ELR (cell line): ENCODE measurements around the gene PLXNA2.
A peak's percentile ranks its signal among the peaks of the same experiment; 100 is the strongest.

ENCODE experiments used
- DNase-seq: peaks from one replicate; pipeline ENCODE4 v3.0.0-alpha.2; 2015; ENCODE audit warnings: low read depth

The PLXNA2 gene

DNA sequence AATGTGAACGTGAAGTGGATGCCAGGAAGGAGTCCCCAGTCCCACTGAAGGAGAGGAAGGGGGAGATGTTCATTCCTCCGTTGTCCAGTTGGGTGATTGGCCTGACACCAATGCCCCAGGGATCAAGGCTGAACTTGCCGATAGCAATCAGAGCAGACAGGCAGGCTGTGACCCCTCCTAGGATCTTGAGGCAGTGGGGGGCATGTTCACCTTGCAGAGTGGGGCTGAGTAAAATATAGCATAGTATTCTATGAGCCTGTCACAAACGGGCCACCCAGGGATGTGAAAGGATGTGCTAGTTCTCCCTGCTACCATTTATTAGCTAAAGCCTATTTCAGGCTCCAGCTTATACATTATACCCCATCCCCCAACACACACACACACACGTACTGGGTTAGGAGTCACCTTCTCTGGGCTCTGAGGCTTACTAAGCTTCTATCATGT, 252.6 kb downstream of the PLXNA2 start:
- no peak for DNase-seq

DNA sequence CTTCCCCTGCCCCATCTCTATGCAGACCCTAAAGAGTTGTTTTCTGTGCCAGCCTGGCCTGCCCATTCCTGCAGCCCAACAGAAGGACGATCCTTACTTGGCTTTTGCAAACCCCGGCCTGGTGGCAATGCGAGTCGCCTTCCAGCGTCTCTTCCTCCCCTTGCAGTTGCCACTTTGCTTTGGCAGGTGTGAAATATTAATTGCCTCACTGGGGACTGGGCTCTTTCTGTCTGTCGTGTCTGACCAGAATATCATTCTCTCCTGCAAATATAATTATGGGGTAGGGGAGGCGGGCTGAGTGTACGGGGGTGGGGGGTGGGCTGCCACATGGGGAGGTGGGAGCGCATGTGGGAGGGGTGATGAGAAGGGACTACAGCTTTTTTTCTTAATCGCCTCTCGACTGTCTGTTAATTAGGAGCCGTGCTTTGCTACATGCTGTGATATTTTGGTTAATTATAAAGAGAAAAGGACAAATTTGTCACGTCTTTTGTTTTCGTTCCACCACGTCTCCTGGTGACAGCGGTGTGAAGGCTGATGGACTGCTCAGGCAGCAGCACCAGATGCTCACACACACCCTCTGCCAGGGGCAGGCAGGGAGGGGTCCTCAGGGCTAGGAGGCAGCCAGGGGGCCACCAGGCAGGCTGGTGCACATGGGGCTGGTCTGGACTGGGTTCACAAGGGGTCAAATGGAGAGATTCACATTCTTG, 253.2 kb downstream of the PLXNA2 start:
- DNase-seq = no peak

DNA sequence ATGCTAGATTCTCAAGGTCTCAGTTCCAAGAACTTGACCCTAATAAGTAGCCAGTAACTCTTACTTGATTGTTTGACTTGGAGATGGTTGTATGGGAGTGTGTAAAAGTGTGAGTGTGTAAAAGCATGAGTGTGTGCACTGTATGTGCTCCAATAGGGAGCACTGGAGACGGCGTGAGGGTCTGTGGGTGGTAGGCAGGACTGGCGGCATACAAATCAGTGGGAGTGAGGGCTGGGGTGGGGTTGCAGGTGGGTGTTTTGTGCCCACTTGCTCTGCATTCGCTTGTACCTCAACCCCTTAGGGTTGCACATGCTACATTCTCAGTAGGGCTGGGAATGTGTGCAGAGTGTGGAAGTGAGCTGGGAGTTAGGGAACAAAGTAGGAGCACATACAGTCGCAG, 253.7 kb downstream of the PLXNA2 start:
- DNase-seq = no peak

DNA sequence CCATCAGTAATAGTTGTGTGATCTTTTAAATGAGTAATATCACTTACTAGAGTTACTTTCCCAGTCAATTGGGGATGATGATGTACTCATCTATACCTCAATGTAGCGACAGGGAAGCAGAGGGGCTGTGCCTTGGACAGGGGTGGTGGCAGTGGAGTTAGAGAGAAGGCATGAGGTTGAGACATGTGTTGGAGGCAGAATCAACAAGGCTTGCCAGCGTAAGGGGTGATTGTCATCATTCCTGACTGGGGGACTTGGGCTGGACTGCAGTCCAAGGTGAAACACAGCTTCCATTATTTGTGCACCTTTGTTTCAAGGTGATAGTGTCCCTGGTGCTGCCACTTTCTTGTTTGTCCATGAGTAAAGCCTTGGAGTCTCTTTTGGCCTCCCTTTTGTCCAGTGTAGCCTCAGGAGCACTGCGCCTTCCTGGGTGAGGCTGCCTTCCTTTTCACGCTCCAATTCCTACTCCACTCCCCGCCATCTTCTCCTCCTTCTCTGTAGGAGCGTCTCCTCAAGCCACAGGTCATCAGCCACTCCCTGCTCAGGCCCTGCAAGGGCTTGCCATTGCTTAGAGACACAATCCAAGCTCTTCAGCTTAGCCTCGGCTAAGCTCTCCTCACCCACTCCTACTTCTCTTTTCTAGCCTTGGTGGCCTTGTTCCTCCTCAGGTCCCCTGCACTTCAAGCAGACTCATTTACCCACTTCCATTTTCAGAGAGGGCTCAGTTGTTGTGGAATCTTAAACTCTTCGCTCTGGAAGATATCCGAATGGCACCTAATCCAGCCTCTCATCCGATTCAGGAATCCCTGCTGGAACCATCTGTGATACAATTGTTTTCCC, 255.6 kb downstream of the PLXNA2 start:
- no peak for DNase-seq

DNA sequence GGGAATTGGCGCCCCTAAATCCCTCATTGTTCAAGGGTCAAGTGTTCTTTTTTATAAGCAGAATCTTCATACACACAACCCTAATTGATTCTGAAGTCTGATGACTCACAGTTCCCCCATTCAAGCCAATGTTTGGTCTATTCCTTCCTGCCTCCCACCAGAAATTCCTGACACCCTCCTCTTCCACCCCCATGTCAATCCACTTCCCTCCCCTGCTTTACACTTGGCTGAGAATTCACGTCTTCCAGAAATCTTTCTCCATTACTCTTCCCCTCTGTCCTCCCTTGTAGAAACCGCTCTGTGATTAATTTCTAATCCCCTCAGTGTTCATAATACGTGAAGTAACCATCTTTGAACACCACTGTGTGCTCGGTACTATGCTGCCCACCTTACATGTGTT, 257.0 kb downstream of the PLXNA2 start:
- DNase-seq = no peak

DNA sequence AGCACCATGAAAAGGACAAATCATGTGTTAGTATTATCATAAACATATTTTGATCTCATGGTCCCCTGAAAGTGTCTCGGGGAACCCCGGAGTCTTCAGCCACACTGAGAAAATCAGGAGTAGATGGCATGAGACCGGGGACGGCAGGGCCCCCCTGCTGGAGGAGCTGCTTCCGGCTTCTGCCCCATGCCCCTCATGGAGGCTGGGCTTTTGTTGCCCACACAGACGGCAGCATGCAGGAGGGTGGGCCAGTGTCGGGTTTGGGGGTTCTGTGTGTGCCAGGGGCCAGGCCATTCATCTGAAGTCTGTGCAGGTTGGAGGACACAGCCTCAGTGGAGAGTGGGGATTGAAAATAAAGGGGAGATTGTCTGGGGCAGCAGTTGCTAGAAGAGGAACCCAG, 258.2 kb downstream of the PLXNA2 start:
- DNase-seq = no peak

DNA sequence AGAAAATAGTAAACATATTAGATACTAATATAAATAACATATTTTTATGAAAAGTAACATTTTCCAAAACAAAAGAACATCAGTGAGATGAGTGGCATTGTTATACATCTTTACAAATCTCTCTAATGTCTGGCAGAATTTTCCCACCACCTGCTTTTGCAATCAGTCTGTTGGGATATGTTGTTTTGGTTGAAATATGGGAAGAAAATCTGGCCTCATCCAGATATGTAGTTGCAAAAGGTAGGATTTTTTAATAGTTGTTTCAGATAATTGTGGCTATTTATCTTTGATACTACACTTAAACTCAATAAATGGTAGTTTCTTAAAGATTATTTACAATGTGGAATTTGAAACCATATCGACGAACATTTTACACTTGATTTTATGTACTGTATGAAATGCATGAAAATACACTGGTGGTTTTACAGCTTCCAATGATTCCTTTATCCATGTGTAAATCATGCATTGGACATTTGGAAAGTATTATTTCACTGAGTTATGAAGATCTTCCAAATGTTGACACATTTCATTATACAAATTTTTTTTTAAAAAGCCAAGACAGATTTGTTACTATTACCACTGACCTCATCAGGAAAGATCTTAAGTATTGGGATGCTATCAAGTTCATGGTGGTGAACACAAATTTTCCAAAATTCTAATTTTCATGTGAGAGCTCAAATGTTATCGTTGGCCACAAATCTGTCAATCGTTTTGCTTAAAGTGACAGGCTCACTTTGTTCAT, 259.2 kb downstream of the PLXNA2 start:
- no peak for DNase-seq

DNA sequence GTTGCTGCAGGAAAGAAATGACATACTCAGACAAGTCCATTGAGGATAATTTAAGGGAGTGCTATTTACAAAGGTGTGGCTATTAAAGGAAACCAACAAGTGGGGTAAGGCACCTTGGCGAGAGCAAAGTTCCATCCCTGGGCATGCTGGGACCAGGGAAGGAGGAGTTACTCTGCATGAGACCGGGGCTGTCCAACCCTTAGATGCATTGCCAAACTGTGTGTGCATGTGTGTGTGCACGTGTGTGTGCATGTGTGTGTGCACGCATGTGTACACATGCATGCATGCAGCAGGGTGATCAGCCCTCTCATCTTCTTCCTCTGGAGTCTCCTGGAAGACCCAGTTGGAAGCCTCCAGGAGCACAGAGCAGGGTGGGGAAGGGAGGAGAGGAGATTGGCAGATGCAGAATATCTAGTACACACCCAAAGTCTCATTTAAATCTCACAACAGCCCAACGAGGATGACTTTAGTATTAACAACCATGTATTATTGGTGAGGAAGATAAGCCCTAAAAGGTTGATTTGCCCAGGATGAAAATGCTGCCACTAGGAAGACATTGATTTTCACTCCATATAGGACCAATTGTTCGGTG, 261.0 kb downstream of the PLXNA2 start:
- no peak for DNase-seq

DNA sequence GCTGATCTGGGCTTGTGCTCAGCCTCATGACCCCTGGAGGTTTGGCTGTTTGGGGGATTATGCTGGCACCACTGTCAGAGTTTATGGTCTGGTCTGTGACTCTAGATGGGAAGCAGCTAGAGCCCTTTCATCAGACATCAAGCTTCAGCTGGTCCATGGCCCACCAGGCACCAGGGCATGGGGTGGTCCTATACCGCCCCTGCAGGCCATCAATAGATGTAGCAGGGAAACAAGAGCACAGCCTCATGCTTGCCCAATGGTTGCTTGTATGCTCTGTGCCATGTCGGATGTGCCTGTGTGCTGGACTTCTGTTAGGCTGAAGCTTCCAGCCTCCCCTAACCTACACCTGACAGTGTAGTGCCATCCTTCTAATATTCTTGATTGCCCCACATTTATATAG, 262.2 kb downstream of the PLXNA2 start:
- peak; percentile 46 for DNase-seq

DNA sequence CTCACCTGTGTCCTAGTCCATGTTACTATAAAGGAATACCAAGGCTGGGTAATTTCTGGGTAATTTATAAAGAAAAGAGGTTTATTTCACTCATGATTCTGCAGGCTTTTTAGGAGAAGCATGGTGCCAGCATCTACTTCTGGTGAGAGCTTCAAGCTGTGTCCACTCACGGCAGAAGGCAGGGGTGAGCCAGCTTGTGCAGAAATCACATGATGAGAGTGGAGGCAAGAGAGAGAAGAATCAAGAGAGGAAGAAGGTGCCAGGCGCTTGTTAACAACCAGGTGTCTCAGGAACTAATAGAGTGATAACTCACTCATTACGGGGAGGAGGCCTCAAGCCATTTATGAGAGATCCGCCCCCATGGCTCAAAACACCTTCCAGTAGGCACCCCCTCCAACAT, 265.7 kb downstream of the PLXNA2 start:
- DNase-seq = no peak

DNA sequence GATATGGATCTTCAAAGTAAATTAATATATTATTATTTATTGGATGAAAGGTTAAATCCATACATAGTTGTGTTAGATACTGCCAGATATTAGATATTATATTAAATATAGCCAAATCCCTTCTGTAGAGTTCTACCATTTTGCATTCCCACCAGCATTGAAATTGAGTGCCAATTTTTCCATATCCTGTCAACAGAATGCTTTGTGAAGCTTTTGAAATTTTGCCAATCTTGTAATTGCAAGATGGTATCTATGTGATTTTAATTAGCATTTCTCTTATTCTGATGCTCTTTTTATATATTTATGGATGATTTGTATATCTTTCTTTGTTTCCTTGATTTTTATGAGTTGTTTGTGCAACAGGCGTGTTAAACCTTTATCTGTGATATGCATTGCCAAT, 266.3 kb downstream of the PLXNA2 start:
- DNase-seq = no peak

DNA sequence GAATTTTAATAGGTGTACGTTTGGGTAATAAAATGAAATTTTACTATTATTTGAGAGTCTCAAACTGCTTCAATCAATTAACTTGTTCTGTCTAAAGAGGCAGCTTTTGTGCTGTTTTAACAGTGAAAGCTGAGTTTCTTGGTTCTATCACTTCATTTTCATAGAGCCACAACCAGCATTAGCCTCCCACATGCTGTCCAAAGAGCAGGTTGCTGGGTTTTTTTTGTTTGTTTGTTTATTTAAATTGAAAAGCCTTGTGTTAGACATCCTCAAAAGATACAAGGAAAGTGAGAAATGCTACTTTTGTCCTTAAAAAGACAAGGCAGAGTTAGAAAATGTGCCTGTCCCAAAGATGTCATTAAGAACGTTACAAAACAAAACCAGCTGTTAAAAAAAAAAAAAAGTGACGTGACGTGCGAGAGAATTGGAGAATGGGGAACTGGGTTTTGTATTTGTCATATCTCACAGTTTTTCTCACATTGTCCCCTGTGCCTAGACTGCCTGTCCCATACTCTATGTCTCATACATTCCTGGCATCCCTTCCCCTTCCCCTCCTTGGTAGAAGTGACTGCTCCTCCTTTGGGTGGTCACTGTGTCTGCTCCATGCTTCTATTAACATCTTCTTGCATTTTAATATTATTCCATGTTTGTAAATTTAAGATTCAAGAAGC, 270.2 kb downstream of the PLXNA2 start:
- no peak for DNase-seq

DNA sequence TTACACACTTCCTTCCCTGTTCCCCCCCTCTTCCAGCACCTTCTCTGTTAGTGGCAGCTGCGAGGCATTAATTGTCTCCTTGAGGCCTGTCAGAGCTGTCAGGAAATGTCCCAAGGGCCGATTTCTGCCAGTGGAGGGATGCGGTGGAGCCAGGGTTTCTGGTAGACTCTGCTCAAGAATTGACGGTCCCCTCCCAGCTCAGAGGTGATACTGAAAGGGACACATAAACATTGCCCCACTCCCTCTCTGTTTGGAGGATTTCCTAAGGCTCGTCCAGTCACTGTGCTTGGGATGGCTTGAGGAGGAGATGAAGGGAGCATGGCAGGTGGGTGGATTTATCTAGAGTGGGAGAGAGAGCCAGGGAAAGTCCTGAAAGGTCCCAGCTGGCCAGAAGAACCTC, 271.8 kb downstream of the PLXNA2 start:
- DNase-seq = no peak
